ENCODE results near the gene PIGU. TPM values are rescaled to one million over a fixed set of nuclear protein-coding genes. Genes with fewer than 3 reads are reported as not detected.

Gene PIGU
- total and polyA plus RNA-seq, 2 of the 13 experiments (the other 11 are each of a cell fraction or from before 2014, with no cell fraction given) = 45.5 to 231 TPM

- no peak for TF ChIP-seq TRAFD1 (CRISPR knock-in tag; IDR thresholded peaks at IDR 0.05; ENCODE audit: borderline replicate concordance)
- TF ChIP-seq PRMT3 (CRISPR knock-in tag; IDR thresholded peaks at IDR 0.05; ENCODE audit: borderline replicate concordance, low read depth) = no peak
- TF ChIP-seq REPIN1 (CRISPR knock-in tag; IDR thresholded peaks at IDR 0.05; ENCODE audit: borderline replicate concordance, low read depth) = no peak
- TF ChIP-seq ZNF232 (CRISPR knock-in tag; IDR thresholded peaks at IDR 0.05; ENCODE audit: borderline replicate concordance) = no peak
- no peak for TF ChIP-seq TRIM22 (IDR thresholded peaks at IDR 0.05)
- no peak for TF ChIP-seq ZBTB14 (CRISPR knock-in tag; IDR thresholded peaks at IDR 0.05)
- TF ChIP-seq PHF20 (CRISPR knock-in tag; IDR thresholded peaks at IDR 0.05) = no peak
- no peak for TF ChIP-seq ZNF318 (CRISPR knock-in tag; IDR thresholded peaks at IDR 0.05)
- no peak for TF ChIP-seq ZNF878 (CRISPR knock-in tag; IDR thresholded peaks at IDR 0.05)
- no peak for TF ChIP-seq ATF2 (CRISPR knock-in tag; IDR thresholded peaks at IDR 0.05)
- no peak for TF ChIP-seq GFI1 (CRISPR knock-in tag; IDR thresholded peaks at IDR 0.05; ENCODE audit: borderline replicate concordance)
- no peak for TF ChIP-seq SIX4 (CRISPR knock-in tag; IDR thresholded peaks at IDR 0.05)
- no peak for TF ChIP-seq ZNF569 (CRISPR knock-in tag; IDR thresholded peaks at IDR 0.05; ENCODE audit: borderline replicate concordance)
Measured at GRCh38 chr20:34713194-34713943, 36.5 kb upstream of the PIGU start (continued).
